Lower lobe of right lung (tissue), 2 donors: ENCODE results near the gene IL36RN. TPM values are rescaled to one million over a fixed set of nuclear protein-coding genes. Genes with fewer than 3 reads are reported as not detected.

ENCODE experiments used
- ATAC-seq, 2 donors: fragments of 200-7000 bp; cut with Tn5 transposase; one replicate each; pipeline ENCODE4 v1.9.1; 2020 to 2022; ENCODE audit warnings: mild to moderate bottlenecking in 2 of 2, moderate library complexity in 2 of 2
- DNase-seq: peaks from one replicate; pipeline ENCODE4 v3.0.0-alpha.2; 2020
- H3K27ac ChIP-seq: fragments of 200-600 bp; one replicate; pipeline ENCODE4 v1.8.0; 2022
- H3K27me3 ChIP-seq: fragments of 200-600 bp; one replicate; pipeline ENCODE4 v1.8.0; 2022; ENCODE audit warnings: low read depth
- H3K36me3 ChIP-seq: fragments of 200-600 bp; one replicate; pipeline ENCODE4 v1.8.0; 2022; ENCODE audit warnings: mild to moderate bottlenecking
- H3K4me1 ChIP-seq: fragments of 200-600 bp; one replicate; pipeline ENCODE4 v1.8.0; 2022
- H3K4me3 ChIP-seq: fragments of 200-600 bp; one replicate; pipeline ENCODE4 v1.8.0; 2022; ENCODE audit warnings: mild to moderate bottlenecking
- H3K9me3 ChIP-seq: fragments of 200-600 bp; one replicate; pipeline ENCODE4 v1.8.0; 2022
- CTCF ChIP-seq: fragments of 200-600 bp; IDR thresholded peaks from one replicate; pipeline ENCODE4 v1.8.0; 2022; ENCODE audit warnings: antibody characterized with exemption, mild to moderate bottlenecking
- intact Hi-C: fragments of 100-400 bp; cut with DNase I; formaldehyde crosslinking; loops from one replicate; pipeline ENCODE4 v1.11.0; 2022
- total RNA-seq: library from RNA; stranded (reverse); fragmentation: NEBNext Ultra II Directional; extraction: Animal tissue kit (Norgen Biotek cat#: 25700); gene quantifications from one replicate; pipeline ENCODE4 v1.2.1, GENCODE V29; 2021
- donor health status: DM: no; HTN: yes; CAD: no; lungs with severe emphysema.

IL36RN gene
- total RNA-seq, 1 donor from 2014 or later: not detected

GRCh38 chr2:113024764-113025163 lies 34.2 kb upstream of the IL36RN start:
- no peak for TF ChIP-seq CTCF
- H3K36me3 ChIP-seq: no peaks in the 10 kb centered on the region
- H3K27ac ChIP-seq: no peak overlapping the region
- no peaks in the 10 kb centered on the region for H3K27me3 ChIP-seq
- ATAC-seq: no peak
- intact Hi-C loops: no loop called here
- H3K4me3 ChIP-seq: no peak overlapping the region
- no peaks in the 10 kb centered on the region for H3K4me1 ChIP-seq
- DNase-seq: no peak
- H3K9me3 ChIP-seq: no peaks in the 10 kb centered on the region

- H3K27ac ChIP-seq: no peak overlapping the region
- H3K36me3 ChIP-seq: no peaks in the 10 kb centered on the region
- H3K9me3 ChIP-seq: no peaks in the 10 kb centered on the region
- no peaks in the 10 kb centered on the region for H3K4me1 ChIP-seq
- intact Hi-C loops: no loop called here
- ATAC-seq (no peak), DNase-seq (no peak)
- no peak overlapping the region for H3K4me3 ChIP-seq
- no peak for TF ChIP-seq CTCF
- no peaks in the 10 kb centered on the region for H3K27me3 ChIP-seq
Observed at GRCh38 chr2:113025737-113026136, 33.3 kb upstream of the IL36RN start.

- TF ChIP-seq CTCF: no peak
Observed at GRCh38 chr2:113027691-113028090, 31.3 kb upstream of the IL36RN start.

GRCh38 chr2:113028112-113028511 lies 30.9 kb upstream of the IL36RN start:
- ATAC-seq (no peak), DNase-seq (no peak)
- Histone ChIP-seq H3K27me3 (no peaks in the 10 kb centered on the region), H3K27ac (no peak overlapping the region), H3K36me3 (no peaks in the 10 kb centered on the region), H3K9me3 (no peaks in the 10 kb centered on the region), H3K4me1 (no peaks in the 10 kb centered on the region), H3K4me3 (no peak overlapping the region)
- no peak for TF ChIP-seq CTCF
- intact Hi-C loops: no loop called here

More at GRCh38 chr2:113027691-113028090, 31.3 kb upstream of the IL36RN start:
- ATAC-seq (no peak), DNase-seq (no peak)
- H3K4me3 ChIP-seq: no peak overlapping the region
- no peaks in the 10 kb centered on the region for H3K36me3 ChIP-seq
- intact Hi-C loops: no loop called here
- no peaks in the 10 kb centered on the region for H3K27me3 ChIP-seq
- no peak overlapping the region for H3K27ac ChIP-seq
- H3K9me3 ChIP-seq: no peaks in the 10 kb centered on the region
- no peaks in the 10 kb centered on the region for H3K4me1 ChIP-seq

GRCh38 chr2:113032737-113033136 lies 26.3 kb upstream of the IL36RN start:
- H3K9me3 ChIP-seq: no peaks in the 10 kb centered on the region
- no peak for DNase-seq
- H3K27ac ChIP-seq: no peak overlapping the region
- TF ChIP-seq CTCF: no peak
- no peak overlapping the region for H3K4me3 ChIP-seq
- ATAC-seq: no peak
- H3K4me1 ChIP-seq: no peaks in the 10 kb centered on the region
- intact Hi-C loops: no loop called here
- peaks cover 4% of the 10 kb centered on the region for H3K27me3 ChIP-seq
- no peaks in the 10 kb centered on the region for H3K36me3 ChIP-seq

GRCh38 chr2:113034016-113034415 lies 25.0 kb upstream of the IL36RN start:
- H3K4me3 ChIP-seq: no peak overlapping the region
- ATAC-seq (no peak), DNase-seq (no peak)
- peaks cover 4% of the 10 kb centered on the region for H3K27me3 ChIP-seq
- no peak overlapping the region for H3K27ac ChIP-seq
- H3K4me1 ChIP-seq: no peaks in the 10 kb centered on the region
- intact Hi-C loops: no loop called here
- TF ChIP-seq CTCF: no peak
- no peaks in the 10 kb centered on the region for H3K9me3 ChIP-seq
- no peaks in the 10 kb centered on the region for H3K36me3 ChIP-seq
